Spleen (tissue), 11 donors: ENCODE measurements around the gene KDM4E. TPM values are rescaled to one million over a fixed set of nuclear protein-coding genes. Genes with fewer than 3 reads are reported as not detected.

Experiments used
- DNase-seq: peaks from one replicate; pipeline ENCODE4 v3.0.0-alpha.2; 2020
- H3K27ac ChIP-seq, 8 donors: fragments of 200-600 bp; sonication (generic) in 7 of 8; 1 replicate in 4 of 8; 2 replicates in 4 of 8; pipeline versions ENCODE4 v1.5.0 to v1.8.0; 2016 to 2021; ENCODE audit warnings: inconsistent platforms in 4 of 8, mild to moderate bottlenecking in 4 of 8, moderate library complexity in 1 of 8
- H3K27me3 ChIP-seq, 7 donors: fragments of 200-600 bp; sonication (generic) in 6 of 7; replicated peaks in 1 of 7; 1 replicate in 4 of 7; 2 replicates in 3 of 7; pipeline versions ENCODE4 v1.5.0 to v1.8.0; 2016 to 2021; ENCODE audit warnings: inconsistent platforms in 3 of 7, mild to moderate bottlenecking in 1 of 7
- H3K36me3 ChIP-seq, 6 donors: fragments of 200-600 bp; sonication (generic) in 5 of 6; 1 replicate in 4 of 6; 2 replicates in 2 of 6; pipeline versions ENCODE4 v1.5.0 to v1.8.0; 2016 to 2021; ENCODE audit warnings: inconsistent platforms in 2 of 6
- H3K4me1 ChIP-seq, 6 donors: fragments of 200-600 bp; sonication (generic) in 5 of 6; 1 replicate in 3 of 6; 2 replicates in 3 of 6; pipeline versions ENCODE4 v1.5.0 to v1.8.0; 2016 to 2021; ENCODE audit warnings: inconsistent platforms in 3 of 6
- H3K4me3 ChIP-seq, 8 donors: fragments of 200-600 bp; sonication (generic) in 7 of 8; 1 replicate in 4 of 8; 2 replicates in 4 of 8; pipeline versions ENCODE4 v1.5.0 to v1.8.0; 2016 to 2021; ENCODE audit warnings: inconsistent platforms in 4 of 8, mild to moderate bottlenecking in 4 of 8, moderate library complexity in 2 of 8
- H3K9me3 ChIP-seq, 8 donors: fragments of 200-600 bp; sonication (generic) in 7 of 8; 1 replicate in 4 of 8; 2 replicates in 4 of 8; pipeline versions ENCODE4 v1.5.0 to v1.8.0; 2016 to 2021; ENCODE audit warnings: inconsistent platforms in 4 of 8
- CTCF ChIP-seq, 11 experiments: fragments of 200-600 bp in 7 of 11; fragments of 450-650 bp in 4 of 11; sonication (generic) in 4 of 11; IDR thresholded peaks in 8 of 11; conservative IDR thresholded peaks in 3 of 11; 1 replicate in 7 of 11; 2 replicates in 4 of 11; pipeline versions ENCODE4 v1.4.0 to v1.8.0; 2016 to 2021; ENCODE audit warnings: antibody characterized with exemption in 11 of 11, inconsistent platforms in 4 of 11, mild to moderate bottlenecking in 1 of 11
- POLR2A ChIP-seq, 3 donors: fragments of 450-650 bp; IDR thresholded peaks; one replicate each; pipeline ENCODE4 v1.5.1; 2017; ENCODE audit warnings: antibody characterized with exemption in 3 of 3, mild to moderate bottlenecking in 1 of 3
- POLR2AphosphoS5 ChIP-seq, 3 donors: sonication (generic); formaldehyde crosslinking; IDR thresholded peaks; one replicate each; pipeline ENCODE4 v1.5.1; 2017; ENCODE audit warnings: antibody characterized with exemption in 3 of 3
- WGBS, 5 donors: extraction: QIAGEN DNeasy Blood & Tissue Kit in 3 of 5; methylation state at CpG; one replicate each; pipeline versions ENCODE4 v1.1.5 to v1.1.7; 2013 to 2018; 5-methylcytosine and 5-hydroxymethylcytosine counted together
- intact Hi-C: fragments of 100-400 bp; cut with DNase I; formaldehyde crosslinking; loops from one replicate; pipeline ENCODE4 v1.15.0; 2023; ENCODE audit warnings: low total_unique reads
- polyA plus RNA-seq, 3 donors: library from polyadenylated mRNA; stranded (reverse); fragments of 200-250 nt; gene quantifications; one replicate each; pipeline ENCODE4 v1.2.1, GENCODE V29; 2013
- total RNA-seq, 7 donors: library from RNA; depleted of rRNA in 3 of 7; stranded (reverse); fragments of >200 nt in 3 of 7; fragmentation: NEBNext Ultra II Directional in 4 of 7; extraction: Animal tissue kit (Norgen Biotek cat#: 25700) in 4 of 7; gene quantifications; one replicate each; pipeline versions ENCODE4 v1.1.0 to v1.2.1, GENCODE V29; 2016 to 2021
- donor health status: healthy with polysubstance abuse.
- donor health status: DM: no; HTN: no; CAD: no; lungs with moderate emphysema.
- donor health status: DM: no; HTN: no; CAD: no.
- donor health status: Bipolar disorder and iron deficiency.
- donor health status: healthy.
- donor health status: DM: no; HTN: no; CAD: no.
- donor health status: DM: yes; HTN: yes; CAD: no.

The KDM4E gene
- total and polyA plus RNA-seq, 10 donors: not detected

GRCh38 chr11:95072948-95073347 lies 47.9 kb downstream of the KDM4E start:
- no peak for DNase-seq
- H3K4me3 ChIP-seq: no peak overlapping the region
- H3K27ac ChIP-seq: no peak overlapping the region
- peaks cover 0 to 5% (median 0%) of the 10 kb centered on the region in 6 donors for H3K36me3 ChIP-seq
- TF ChIP-seq POLR2A (IDR thresholded peaks at IDR 0.05): no peak
- no peak for TF ChIP-seq POLR2AphosphoS5 (IDR thresholded peaks at IDR 0.05)
- TF ChIP-seq CTCF (IDR thresholded peaks at IDR 0.05 in 8 of 11, conservative IDR thresholded peaks at IDR 0.05 in 3 of 11): no peak
- peaks cover 15 to 75% (median 50%) of the 10 kb centered on the region in 6 donors for H3K4me1 ChIP-seq
- no peaks in the 10 kb centered on the region for H3K9me3 ChIP-seq
- no peaks in the 10 kb centered on the region for H3K27me3 ChIP-seq
- intact Hi-C loops: loop anchor here (10.0 kb wide), 1 partner anchor 692 kb away; no protein-coding TSS in a partner anchor

GRCh38 chr11:95074792-95075563 lies 49.9 kb downstream of the KDM4E start:
- Histone ChIP-seq H3K4me1 (peaks cover 4 to 55% (median 34%) of the 10 kb centered on the region in 6 donors), H3K4me3 (no peak overlapping the region), H3K9me3 (no peaks in the 10 kb centered on the region), H3K27ac (peak overlapping the region; percentile 11 to 81 (median 70)), H3K27me3 (no peaks in the 10 kb centered on the region), H3K36me3 (peaks cover 0 to 5% (median 0%) of the 10 kb centered on the region in 6 donors)
- peak; percentile 81 for DNase-seq
- 40 to 58% (median 46%) methylated on average over 8 of the region's 8 CpGs for WGBS, 5 donors
- intact Hi-C loops: loop anchor here (5.0 to 10.0 kb wide), 2 partner anchors 72 to 690 kb away; no protein-coding TSS in a partner anchor
- TF ChIP-seq CTCF (IDR thresholded peaks at IDR 0.05 in 8 of 11, conservative IDR thresholded peaks at IDR 0.05 in 3 of 11) (no peak), POLR2A (IDR thresholded peaks at IDR 0.05) (no peak), POLR2AphosphoS5 (IDR thresholded peaks at IDR 0.05) (peak in 2 of 3 donors; percentile 64 to 80)

GRCh38 chr11:95076416-95076815 lies 51.4 kb downstream of the KDM4E start:
- TF ChIP-seq POLR2A (IDR thresholded peaks at IDR 0.05) (no peak), POLR2AphosphoS5 (IDR thresholded peaks at IDR 0.05) (peak in 1 of 3 donors; percentile 23), CTCF (IDR thresholded peaks at IDR 0.05 in 8 of 11, conservative IDR thresholded peaks at IDR 0.05 in 3 of 11) (no peak)
- 14 to 38% (median 17%) methylated on average over 1 of the region's 1 CpG for WGBS, 5 donors

GRCh38 chr11:95076981-95077380 lies 51.9 kb downstream of the KDM4E start:
- no peaks in the 10 kb centered on the region for H3K36me3 ChIP-seq
- DNase-seq: no peak
- H3K4me1 ChIP-seq: peaks cover 0 to 55% (median 27%) of the 10 kb centered on the region in 6 donors
- intact Hi-C loops: loop anchor here (5.0 to 10.0 kb wide), 2 partner anchors 70 to 688 kb away; no protein-coding TSS in a partner anchor
- no peaks in the 10 kb centered on the region for H3K27me3 ChIP-seq
- no peak overlapping the region for H3K27ac ChIP-seq
- TF ChIP-seq CTCF (IDR thresholded peaks at IDR 0.05 in 8 of 11, conservative IDR thresholded peaks at IDR 0.05 in 3 of 11): no peak
- TF ChIP-seq POLR2A (IDR thresholded peaks at IDR 0.05): no peak
- TF ChIP-seq POLR2AphosphoS5 (IDR thresholded peaks at IDR 0.05): no peak
- H3K4me3 ChIP-seq: no peak overlapping the region
- H3K9me3 ChIP-seq: no peaks in the 10 kb centered on the region

More at GRCh38 chr11:95076416-95076815, 51.4 kb downstream of the KDM4E start:
- Histone ChIP-seq H3K27ac (peak overlapping the region in 5 of 8 donors; percentile 61 to 81 (median 79)), H3K9me3 (no peaks in the 10 kb centered on the region), H3K36me3 (no peaks in the 10 kb centered on the region), H3K4me1 (peaks cover 0 to 53% (median 27%) of the 10 kb centered on the region in 6 donors), H3K27me3 (no peaks in the 10 kb centered on the region), H3K4me3 (no peak overlapping the region)
- no peak for DNase-seq
- intact Hi-C loops: loop anchor here (5.0 to 10.0 kb wide), 2 partner anchors 71 to 688 kb away; no protein-coding TSS in a partner anchor
